Measurements from ENCODE around the gene MAPK8IP1. TPM values are rescaled to one million over a fixed set of nuclear protein-coding genes. Genes with fewer than 3 reads are reported as not detected.

The MAPK8IP1 gene
- total RNA-seq, 1 donor from 2014 or later: 48.1 TPM

DNA sequence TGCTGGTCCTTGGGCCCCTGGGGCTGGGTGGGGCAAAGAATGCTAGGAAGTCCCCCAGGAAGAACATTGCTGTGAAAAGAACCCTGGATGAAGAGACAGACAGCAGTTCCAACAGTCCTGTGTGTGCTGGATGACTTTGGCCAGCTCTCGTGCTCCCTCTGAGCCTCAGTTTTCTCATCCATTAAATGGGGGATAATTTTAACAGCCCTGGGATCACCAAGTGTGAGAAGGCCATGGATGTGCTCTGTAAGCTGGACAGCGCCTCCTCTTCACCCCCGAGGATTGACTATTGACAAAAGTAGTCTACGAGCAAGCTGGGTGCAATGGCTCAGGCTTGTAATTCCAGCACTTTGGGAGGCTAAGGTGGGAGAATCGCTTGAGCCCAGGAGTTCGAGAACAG lies 39.5 kb downstream of the MAPK8IP1 start:
- Mint-ChIP-seq H3K4me1 (ENCODE audit: low read depth) (peaks cover 15% of the 10 kb centered on the region), H3K4me3 (ENCODE audit: low read depth) (no peak overlapping the region), H3K36me3 (ENCODE audit: insufficient read depth) (peaks cover under 1% of the 10 kb centered on the region), H3K27me3 (peaks cover 8% of the 10 kb centered on the region), H3K9me3 (ENCODE audit: low read depth) (no peaks in the 10 kb centered on the region), H3K27ac (no peak overlapping the region)
- TF ChIP-seq, protein P1, sequence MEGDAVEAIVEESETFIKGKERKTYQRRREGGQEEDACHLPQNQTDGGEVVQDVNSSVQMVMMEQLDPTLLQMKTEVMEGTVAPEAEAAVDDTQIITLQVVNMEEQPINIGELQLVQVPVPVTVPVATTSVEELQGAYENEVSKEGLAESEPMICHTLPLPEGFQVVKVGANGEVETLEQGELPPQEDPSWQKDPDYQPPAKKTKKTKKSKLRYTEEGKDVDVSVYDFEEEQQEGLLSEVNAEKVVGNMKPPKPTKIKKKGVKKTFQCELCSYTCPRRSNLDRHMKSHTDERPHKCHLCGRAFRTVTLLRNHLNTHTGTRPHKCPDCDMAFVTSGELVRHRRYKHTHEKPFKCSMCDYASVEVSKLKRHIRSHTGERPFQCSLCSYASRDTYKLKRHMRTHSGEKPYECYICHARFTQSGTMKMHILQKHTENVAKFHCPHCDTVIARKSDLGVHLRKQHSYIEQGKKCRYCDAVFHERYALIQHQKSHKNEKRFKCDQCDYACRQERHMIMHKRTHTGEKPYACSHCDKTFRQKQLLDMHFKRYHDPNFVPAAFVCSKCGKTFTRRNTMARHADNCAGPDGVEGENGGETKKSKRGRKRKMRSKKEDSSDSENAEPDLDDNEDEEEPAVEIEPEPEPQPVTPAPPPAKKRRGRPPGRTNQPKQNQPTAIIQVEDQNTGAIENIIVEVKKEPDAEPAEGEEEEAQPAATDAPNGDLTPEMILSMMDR (IDR thresholded peaks at IDR 0.05; ENCODE audit: unreplicated experiment): no peak
- no peak for DNase-seq (ENCODE audit: low spot score, unreplicated experiment)

DNA sequence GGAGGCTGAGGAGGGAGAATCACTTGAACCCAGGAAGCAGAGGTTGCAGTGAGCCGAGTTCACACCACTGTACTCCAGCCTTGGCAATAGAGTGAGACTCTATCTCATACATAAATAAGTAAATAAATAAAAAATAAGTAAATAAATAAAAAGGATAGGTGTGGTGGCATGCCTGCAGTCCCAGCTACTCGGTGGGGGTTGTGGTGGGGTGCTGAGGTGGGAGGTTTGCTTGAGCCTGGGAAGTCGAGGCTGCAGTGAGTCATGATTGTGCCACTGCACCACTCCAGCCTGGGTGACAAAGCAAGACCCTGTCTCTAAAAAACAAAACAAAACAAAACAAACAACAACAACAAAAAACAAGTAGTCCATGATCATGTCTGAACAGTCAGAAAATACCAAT lies 40.1 kb downstream of the MAPK8IP1 start:
- Mint-ChIP-seq H3K9me3 (ENCODE audit: low read depth) (no peaks in the 10 kb centered on the region), H3K27me3 (peaks cover 8% of the 10 kb centered on the region), H3K36me3 (ENCODE audit: insufficient read depth) (peaks cover 4% of the 10 kb centered on the region), H3K27ac (no peak overlapping the region), H3K4me1 (ENCODE audit: low read depth) (peaks cover 12% of the 10 kb centered on the region), H3K4me3 (ENCODE audit: low read depth) (no peak overlapping the region)
- TF ChIP-seq, protein P1 (IDR thresholded peaks at IDR 0.05; ENCODE audit: unreplicated experiment): no peak
- no peak for DNase-seq (ENCODE audit: low spot score, unreplicated experiment)

DNA sequence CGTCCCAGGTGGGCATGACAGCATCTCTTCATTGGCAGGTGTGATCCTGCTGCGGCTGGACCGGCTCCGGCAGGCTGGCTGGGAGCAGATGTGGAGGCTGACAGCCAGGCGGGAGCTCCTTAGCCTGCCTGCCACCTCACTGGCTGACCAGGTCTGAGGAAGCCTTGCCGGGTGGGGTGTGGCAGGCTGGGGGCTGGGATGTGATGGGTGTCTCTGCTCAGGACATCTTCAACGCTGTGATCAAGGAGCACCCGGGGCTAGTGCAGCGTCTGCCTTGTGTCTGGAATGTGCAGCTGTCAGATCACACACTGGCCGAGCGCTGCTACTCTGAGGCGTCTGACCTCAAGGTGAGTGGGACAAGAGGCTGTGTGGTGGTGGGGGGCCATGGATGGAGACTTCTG lies 40.5 kb downstream of the MAPK8IP1 start:
- Mint-ChIP-seq H3K4me3 (ENCODE audit: low read depth) (no peak overlapping the region), H3K9me3 (ENCODE audit: low read depth) (no peaks in the 10 kb centered on the region), H3K4me1 (ENCODE audit: low read depth) (peaks cover 11% of the 10 kb centered on the region), H3K27ac (no peak overlapping the region), H3K36me3 (ENCODE audit: insufficient read depth) (peaks cover 4% of the 10 kb centered on the region), H3K27me3 (peaks cover 8% of the 10 kb centered on the region)
- TF ChIP-seq, protein P1 (IDR thresholded peaks at IDR 0.05; ENCODE audit: unreplicated experiment): no peak
- DNase-seq (ENCODE audit: low spot score, unreplicated experiment): no peak

DNA sequence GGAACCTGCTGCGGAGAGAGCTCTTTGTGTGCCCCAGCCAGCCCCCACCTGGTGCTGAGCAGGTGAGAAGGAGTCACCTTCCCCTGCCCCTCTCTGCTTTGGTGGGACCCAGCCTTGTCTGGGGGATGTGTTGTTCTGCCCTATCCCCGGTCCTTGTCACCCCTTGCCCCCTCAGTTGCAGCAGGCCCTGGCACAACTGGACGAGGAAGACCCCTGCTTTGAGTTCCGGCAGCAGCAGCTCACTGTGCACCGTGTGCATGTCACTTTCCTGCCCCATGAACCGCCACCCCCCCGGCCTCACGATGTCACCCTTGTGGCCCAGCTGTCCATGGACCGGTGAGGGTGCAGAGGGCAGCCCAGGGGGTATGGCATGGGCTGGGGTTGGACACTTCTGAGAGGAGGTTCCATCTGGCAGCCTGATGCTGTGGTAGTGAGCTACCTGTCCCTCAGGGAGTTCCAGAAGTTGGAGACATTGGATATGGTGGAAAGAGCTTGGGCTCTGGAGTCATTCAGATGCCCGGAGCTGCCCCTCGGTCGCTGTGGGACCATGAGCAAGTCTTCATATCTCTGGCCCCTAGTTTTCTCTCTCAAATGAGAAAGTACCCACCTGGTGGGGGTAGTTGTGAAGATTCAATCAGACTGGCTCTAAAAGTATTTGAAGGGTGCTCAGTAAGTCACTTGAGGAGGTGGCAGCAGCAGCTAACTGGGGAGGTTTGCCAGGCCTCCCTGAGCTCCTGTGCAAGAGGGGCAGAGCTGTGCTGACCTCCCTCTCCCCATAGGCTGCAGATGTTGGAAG lies 41.3 kb downstream of the MAPK8IP1 start:
- TF ChIP-seq, protein P1 (IDR thresholded peaks at IDR 0.05; ENCODE audit: unreplicated experiment): no peak
- H3K4me3 Mint-ChIP-seq (ENCODE audit: low read depth): no peak overlapping the region
- H3K27ac Mint-ChIP-seq: peak overlapping the region; percentile 80
- no peak for DNase-seq (ENCODE audit: low spot score, unreplicated experiment)
- peaks cover 8% of the 10 kb centered on the region for H3K27me3 Mint-ChIP-seq
- H3K9me3 Mint-ChIP-seq (ENCODE audit: low read depth): no peaks in the 10 kb centered on the region
- peaks cover 5% of the 10 kb centered on the region for H3K4me1 Mint-ChIP-seq (ENCODE audit: low read depth)
- H3K36me3 Mint-ChIP-seq (ENCODE audit: insufficient read depth): peaks cover 8% of the 10 kb centered on the region

DNA sequence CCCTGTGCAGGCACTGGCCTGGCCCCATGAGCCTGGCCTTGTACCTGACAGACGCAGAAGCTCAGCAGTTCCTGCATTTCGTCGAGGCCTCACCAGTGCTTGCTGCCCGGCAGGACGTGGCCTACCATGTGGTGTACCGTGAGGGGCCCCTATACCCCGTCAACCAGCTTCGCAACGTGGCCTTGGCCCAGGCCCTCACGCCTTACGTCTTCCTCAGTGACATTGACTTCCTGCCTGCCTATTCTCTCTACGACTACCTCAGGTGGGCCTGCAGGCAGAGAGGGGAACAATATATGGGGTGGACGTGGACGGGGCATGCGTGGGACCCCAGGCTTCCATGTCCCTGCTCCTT lies 41.9 kb downstream of the MAPK8IP1 start:
- DNase-seq (ENCODE audit: low spot score, unreplicated experiment): no peak
- Mint-ChIP-seq H3K4me3 (ENCODE audit: low read depth) (no peak overlapping the region), H3K27ac (peak overlapping the region; percentile 89), H3K36me3 (ENCODE audit: insufficient read depth) (peaks cover 9% of the 10 kb centered on the region), H3K27me3 (peaks cover 8% of the 10 kb centered on the region), H3K9me3 (ENCODE audit: low read depth) (no peaks in the 10 kb centered on the region), H3K4me1 (ENCODE audit: low read depth) (peaks cover 4% of the 10 kb centered on the region)
- TF ChIP-seq, protein P1 (IDR thresholded peaks at IDR 0.05; ENCODE audit: unreplicated experiment): no peak

Measured in progenitor cell of endocrine pancreas (in vitro differentiated cells).